ENCODE measurements around the gene ETV3.
"Not testable (repeated sequence)": the region's sequence is repeated elsewhere in the genome, so short reads cannot be mapped to it uniquely, and the experiment has no call there.

ETV3 gene

GRCh38 chr1:157111396-157112165 is 26.6 kb downstream of the ETV3 start:
- no peak for FAIRE-seq

DNA sequence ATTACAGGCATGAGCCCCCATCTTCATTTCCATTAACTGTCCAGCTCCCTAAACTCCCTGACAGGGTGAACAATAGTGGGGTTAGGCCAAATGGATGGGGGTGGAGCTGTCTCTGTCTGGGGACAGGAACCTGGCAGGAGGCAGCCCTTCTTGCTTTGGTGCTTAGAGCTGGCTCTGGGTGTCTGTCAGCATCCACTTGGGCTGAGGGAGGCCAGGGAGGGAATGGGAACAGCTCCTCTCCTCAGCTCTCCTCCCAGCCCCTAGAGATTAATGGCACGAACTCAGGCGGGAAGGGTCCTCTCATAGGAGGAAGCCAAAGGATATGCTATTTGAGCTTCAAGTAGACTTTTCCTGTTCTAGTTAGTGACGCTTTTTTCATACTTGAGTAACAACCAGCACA is 27.5 kb downstream of the ETV3 start:
- no peak for FAIRE-seq

GRCh38 chr1:157110003-157110402 is 28.2 kb downstream of the ETV3 start:
- no peak for FAIRE-seq

DNA sequence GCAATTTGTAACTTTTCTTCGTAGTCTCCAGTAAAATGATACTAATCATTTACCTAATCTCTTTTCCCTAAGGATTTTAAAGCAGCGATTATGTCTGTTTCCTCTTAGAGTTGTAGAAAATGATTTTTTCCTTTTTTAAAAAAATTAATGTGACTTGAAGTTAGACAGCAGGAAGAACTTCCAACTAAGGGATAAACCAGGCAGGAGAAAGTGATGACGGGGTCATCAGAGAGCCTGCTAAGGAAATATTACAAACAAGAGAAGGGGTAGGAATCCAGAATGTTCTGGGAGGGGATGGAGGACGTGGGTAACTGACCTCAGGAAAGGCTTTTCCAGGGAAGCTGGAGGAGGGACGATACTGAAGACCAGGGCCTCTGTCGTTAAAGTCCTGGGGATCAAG is 29.7 kb downstream of the ETV3 start:
- no peak for FAIRE-seq

- no peak for FAIRE-seq
Observed at GRCh38 chr1:157107702-157108101, 30.5 kb downstream of the ETV3 start.

- no peak for FAIRE-seq
Observed at GRCh38 chr1:157106813-157107189, 31.4 kb downstream of the ETV3 start.

DNA sequence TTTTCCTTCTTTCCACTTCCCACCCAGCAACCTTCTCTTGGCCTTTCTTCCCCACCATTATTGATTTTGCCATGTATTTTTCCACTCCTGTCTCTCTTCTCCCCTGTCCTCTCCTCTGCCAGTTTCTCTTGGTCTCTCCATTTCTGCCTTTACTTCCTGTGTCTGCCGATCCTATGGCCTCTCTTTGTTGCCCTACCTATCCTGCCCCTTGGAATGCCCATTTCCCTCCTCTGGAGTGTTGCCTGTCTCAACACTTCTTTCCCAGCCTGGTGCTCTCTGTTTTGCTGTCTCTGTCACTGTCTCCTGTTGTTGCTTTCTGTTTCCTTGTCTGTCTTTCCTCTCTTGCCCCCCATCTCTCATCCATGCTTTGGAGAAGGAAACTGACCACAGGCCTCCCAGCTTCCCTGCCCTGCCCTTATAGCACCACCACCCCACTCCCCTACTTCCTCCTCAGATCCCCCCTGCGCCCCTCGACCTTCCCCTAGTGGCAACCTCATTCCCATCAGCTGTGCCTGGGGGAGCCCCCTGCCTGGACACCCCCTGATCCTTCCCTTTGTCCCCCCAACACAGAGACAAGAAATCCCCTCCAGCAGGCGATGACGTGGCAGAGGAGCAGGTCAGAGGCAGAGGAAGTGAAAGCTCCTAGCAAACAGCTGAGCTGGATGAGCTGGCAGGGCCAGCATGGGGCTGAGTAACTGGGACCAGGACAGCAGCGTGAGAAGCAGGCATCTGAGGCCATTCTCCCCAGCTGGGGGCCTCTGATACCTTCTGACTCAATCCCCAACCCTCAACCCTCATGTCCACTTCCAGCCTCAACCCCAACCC is 32.0 kb downstream of the ETV3 start:
- no peak for FAIRE-seq

DNA sequence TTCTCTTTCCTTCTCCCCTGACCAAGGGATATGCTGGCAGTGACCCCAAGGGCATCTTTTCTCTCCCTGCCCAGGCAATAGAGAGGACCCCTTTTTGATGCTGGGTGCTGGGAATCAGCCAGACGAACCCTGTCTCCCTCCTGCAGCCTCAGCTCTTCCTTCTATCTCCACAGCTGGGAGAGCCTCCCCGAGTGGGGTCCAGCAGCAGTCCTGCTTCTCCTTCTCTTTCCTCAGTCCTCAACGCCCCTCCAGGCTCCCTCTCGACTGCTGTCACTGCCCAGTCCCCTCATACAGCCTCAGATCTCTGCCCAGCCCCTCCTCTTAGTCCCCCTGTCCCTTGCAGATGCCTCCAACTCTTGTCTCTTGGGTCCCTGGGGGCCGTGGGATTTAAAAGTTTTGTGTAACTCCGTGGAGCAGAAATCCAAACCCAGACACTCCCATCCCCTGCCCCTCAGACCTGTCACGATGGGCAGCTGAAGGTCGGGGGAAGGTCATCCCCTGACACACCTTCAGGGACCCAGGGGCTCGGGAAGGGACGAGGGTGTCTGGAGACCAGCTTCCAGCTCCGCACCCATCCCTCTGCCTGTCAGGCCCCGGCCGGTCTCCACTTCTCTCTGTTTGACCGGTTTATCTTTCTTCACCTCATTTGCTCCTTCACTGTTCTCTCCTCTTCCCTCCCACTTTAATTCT is 32.8 kb downstream of the ETV3 start:
- no peak for FAIRE-seq

GRCh38 chr1:157104598-157105293 is 33.4 kb downstream of the ETV3 start:
- FAIRE-seq = no peak

- FAIRE-seq = no peak
Observed at GRCh38 chr1:157103268-157103667, 34.9 kb downstream of the ETV3 start.

- no peak for FAIRE-seq
Observed at GRCh38 chr1:157101149-157101548, 37.0 kb downstream of the ETV3 start.

GRCh38 chr1:157099633-157100009 is 38.6 kb downstream of the ETV3 start, which contains the start of gene ETV3L:
Gene ETV3L, minus strand, starts transcription at chr1:157099808. Its CDS starts 285 bp downstream, at chr1:157099523.
- no peak for FAIRE-seq

GRCh38 chr1:157098987-157099632 is 39.1 kb downstream of the ETV3 start:
- not testable (repeated sequence) for FAIRE-seq

- FAIRE-seq = no peak
Observed at GRCh38 chr1:157098519-157098918, 39.7 kb downstream of the ETV3 start.

DNA sequence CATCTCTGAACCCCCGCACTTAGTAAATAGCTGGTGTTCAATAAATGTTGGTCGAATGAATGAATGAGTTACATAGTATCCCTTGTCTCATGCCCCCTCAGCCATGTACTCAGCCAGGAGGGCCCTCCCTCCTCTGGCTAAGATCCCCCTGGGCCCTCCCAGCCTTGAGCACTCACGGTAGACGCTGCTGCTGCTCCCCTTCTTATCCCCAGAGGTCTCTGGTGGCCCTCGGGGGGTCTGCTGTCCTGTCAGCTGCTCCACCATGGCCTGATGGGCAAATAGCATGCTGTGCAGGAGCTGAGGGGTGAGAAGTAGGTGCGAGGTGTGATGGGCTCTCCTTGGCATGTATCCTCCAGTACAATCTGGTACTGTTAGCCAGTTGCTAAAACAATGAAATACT is 40.5 kb downstream of the ETV3 start:
- FAIRE-seq = no peak

GRCh38 chr1:157096881-157097280 is 41.3 kb downstream of the ETV3 start:
- no peak for FAIRE-seq

- FAIRE-seq = no peak
Observed at GRCh38 chr1:157095551-157095950, 42.6 kb downstream of the ETV3 start.

- FAIRE-seq = no peak
Observed at GRCh38 chr1:157095091-157095490, 43.1 kb downstream of the ETV3 start.

DNA sequence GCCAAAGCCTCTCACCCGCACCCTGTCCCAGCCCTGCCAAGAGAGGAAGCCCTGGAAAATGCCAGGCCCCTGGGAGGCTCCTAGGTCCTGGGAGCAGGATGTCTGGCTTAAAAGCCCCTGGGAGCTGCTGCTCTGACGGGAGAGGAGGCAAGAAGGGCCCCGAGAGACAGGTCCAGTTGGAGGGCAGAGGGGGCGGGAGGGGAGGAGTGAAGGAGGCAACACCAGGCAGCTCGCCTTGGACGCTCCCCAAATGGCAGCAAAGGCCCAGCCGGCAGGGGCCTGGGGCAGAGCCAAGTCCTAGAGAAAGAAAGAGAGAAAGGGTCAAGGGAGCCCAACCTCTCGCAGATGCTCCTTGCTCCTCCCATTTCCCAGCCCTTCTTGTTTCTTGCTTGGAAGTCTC is 45.4 kb downstream of the ETV3 start:
- no peak for FAIRE-seq

DNA sequence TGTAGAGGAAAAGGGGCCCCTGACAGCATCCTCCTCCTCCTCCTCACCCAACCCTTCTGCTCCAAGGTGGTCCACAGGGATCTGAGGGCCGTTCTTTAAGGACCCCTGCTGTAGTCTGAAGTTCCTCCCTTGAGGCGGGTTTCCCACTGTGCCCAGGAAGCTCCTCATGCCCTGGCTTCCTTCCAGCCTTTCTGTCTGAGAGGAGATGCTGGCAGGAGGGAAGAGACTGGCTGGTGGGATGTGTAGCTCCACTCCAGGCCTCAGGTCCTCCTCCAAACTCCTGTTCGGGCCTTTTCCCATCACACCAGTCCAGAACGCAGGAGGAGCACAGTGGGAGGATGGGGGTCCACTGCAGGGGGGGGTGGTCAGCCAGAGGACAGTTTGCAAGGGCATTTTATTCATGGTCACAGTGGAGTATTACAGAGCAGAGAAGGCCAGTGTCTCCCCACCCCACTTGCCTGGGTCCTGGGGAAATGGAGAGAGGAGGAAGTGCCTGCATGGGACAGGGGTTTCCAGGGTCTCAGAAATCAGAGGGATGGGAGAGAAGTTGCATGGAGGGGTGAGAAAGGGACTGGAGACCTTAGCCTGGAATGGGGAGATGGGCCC is 46.4 kb downstream of the ETV3 start:
- FAIRE-seq = no peak

GRCh38 chr1:157091186-157091585 is 47.0 kb downstream of the ETV3 start:
- no peak for FAIRE-seq

- no peak for FAIRE-seq
Observed at GRCh38 chr1:157090771-157091170, 47.4 kb downstream of the ETV3 start.
